GM12891 (cell line): ENCODE measurements around the gene HYAL3. TPM values are rescaled to one million over a fixed set of nuclear protein-coding genes. Genes with fewer than 3 reads are reported as not detected.

Source experiments
- DNase-seq: peaks from one replicate; pipeline ENCODE4 v3.0.0; 2011; ENCODE audit warnings: low spot score; ENCODE audit not compliant: insufficient read length
- FAIRE-seq: peaks from 2 replicates; lab custom pipeline; 2011; peaks lifted over from hg19 to GRCh38; lab: Jason Lieb, UNC
- PAX5 ChIP-seq: IDR thresholded peaks from 2 replicates; pipeline ENCODE4 v1.6.1; 2011; ENCODE audit warnings: low read length, moderate library complexity, mild to moderate bottlenecking; ENCODE audit not compliant: insufficient read depth, severe bottlenecking
- POLR2A ChIP-seq: IDR thresholded peaks from 2 replicates; pipeline ENCODE4 v1.6.1; 2011; ENCODE audit warnings: low read depth, low read length, control low read depth
- POLR2AphosphoS5 ChIP-seq: IDR thresholded peaks from 2 replicates; pipeline ENCODE4 v1.6.1; 2011; ENCODE audit warnings: low read depth, low read length, control low read depth
- POU2F2 ChIP-seq: IDR thresholded peaks from 2 replicates; pipeline ENCODE4 v1.6.1; 2011; ENCODE audit warnings: low read depth, mild to moderate bottlenecking, control low read depth, low read length, moderate library complexity
- SPI1 ChIP-seq: IDR thresholded peaks from 2 replicates; pipeline ENCODE4 v1.6.1; 2011; ENCODE audit warnings: low read depth, low read length, control low read depth
- TAF1 ChIP-seq: IDR thresholded peaks from 2 replicates; pipeline ENCODE4 v1.6.1; 2011; ENCODE audit warnings: low read depth, low read length, control low read depth
- polyA plus RNA-seq: library from polyadenylated mRNA; unstranded; fragments of >200 nt; gene quantifications from one replicate; pipeline ENCODE4 v1.2.1, GENCODE V29; 2012; ENCODE audit warnings: low read depth, missing spikeins, inconsistent platforms; ENCODE audit not compliant: missing spikeins

Gene HYAL3
- polyA plus RNA-seq = 2.3 TPM

DNA sequence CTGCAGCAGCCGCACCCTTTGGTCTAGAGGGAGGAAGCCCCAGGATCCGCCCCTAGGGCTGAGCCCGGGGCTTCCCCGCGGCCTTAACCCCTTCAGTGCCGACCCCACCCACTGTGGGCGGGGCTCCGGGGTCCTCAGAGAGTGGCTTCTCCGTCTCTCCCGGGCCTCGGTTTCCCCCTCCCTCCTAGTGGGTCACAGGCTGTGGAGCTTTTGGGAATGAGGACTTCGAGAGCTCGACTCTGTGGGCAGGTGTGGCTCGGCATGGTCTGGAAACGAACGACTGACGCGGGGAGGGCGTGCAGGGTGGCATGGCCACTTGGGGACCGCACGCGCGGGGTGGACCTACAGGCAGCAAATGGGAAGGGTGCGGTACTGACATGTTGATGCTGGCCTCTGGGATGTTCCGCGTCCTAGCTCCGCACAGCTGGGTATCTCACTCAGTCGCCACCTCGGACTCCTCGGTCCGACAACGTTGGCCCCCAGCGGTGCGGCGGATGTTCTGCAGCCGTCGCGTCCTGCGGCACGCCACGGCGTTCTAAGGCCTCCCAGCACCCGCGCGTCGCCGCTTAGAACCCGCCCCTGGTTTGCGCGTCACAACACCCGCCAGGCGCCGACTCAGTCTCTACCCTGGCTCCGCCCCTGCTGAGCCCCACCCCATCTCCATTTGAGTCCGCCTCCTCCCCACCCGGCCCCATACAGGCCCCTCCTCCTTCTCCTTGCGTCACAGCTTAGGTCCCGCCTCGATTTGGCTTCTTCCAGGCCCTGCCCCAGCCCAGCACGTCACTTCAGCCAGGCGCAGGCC lies at the start of gene HYAL3, which contains the start of gene NAA80:
Gene HYAL3 (minus strand): TSS at position 570 of the 802 bp plus-strand sequence. CDS start 3,803 bp downstream, outside the sequence.
Gene NAA80 (minus strand): TSS at position 570 of the 802 bp plus-strand sequence. CDS start 1,942 bp downstream, outside the sequence.
- TF ChIP-seq TAF1 (no peak), SPI1 (peak; percentile 38; the same call in 1 of the 2 replicates), POU2F2 (no peak), PAX5 (no peak), POLR2AphosphoS5 (peak; percentile 86), POLR2A (peak; percentile 88)
- DNase-seq (peak; percentile 95), FAIRE-seq (peak; percentile 99)

DNA sequence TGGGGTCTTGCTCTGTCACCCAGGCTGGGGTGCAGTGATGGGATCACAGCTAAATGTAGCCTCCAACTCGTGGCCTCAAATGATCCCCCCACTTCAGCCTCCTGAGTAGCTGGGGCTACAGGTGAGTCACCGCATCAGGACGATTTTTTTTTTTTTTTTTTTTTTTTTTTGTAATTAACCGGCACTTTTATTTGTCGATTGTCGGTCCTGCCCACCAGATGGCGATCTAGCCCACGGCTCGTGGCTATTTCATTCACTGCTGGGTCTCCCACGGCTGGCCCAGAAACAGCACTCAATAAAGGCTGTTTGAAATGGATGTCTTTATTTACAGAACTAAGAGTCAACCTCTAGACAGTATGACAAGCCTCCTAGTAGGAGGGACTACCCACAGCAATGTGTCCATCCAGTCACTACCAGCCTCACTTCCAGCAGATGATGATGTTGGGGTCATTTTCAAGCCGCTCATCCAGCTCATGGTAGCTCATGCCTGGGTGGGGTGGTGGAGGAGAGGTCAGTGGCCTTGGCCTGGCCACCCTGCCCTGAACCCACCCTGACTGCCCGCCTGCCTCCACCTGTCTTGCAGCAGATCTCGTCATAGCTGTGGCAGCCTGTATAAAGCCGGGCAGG lies 48.1 kb upstream of the HYAL3 start:
- FAIRE-seq (peak; percentile 74), DNase-seq (no peak)
- TF ChIP-seq POLR2A (no peak), POU2F2 (no peak), POLR2AphosphoS5 (no peak), TAF1 (no peak), SPI1 (no peak), PAX5 (no peak)

DNA sequence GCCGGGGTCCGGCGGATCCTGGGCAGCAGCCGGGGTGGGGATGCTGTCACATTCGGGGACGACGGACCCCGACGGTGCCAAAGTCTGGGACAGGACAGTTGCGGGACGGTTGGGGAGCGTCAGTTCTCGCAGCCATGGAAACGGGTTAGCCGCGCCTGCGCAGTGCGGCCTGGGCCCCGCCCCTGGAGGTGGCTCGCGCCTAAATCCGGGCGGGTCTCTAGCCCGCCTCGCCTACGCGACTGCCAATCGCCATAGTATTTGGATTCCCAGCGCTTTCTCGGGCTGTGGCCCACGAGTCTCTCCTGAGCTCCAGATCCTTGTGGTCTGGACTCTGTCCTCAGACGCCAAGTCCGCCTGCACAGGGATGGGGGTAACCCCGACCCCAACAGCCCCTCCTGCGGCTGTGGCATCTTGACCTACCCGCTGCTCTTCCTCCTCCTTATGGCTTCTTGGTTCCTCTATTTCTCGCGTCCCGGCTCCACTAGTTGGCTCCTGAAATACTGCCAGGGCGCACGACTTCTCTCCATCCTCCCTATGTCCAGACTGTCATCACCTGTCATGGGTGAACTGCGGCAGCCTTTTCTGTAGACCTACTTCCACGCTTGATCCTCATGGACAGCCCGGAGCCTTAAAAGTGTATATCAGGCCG lies 46.5 kb upstream of the HYAL3 start, which contains the start of gene ZMYND10:
Gene ZMYND10 (minus strand): TSS at position 147 of the 649 bp plus-strand sequence. CDS start 153 bp downstream, outside the sequence.
- TF ChIP-seq TAF1 (no peak), POU2F2 (no peak), POLR2A (no peak), POLR2AphosphoS5 (no peak), SPI1 (no peak), PAX5 (no peak)
- DNase-seq (peak; percentile 80), FAIRE-seq (peak; percentile 98)

- FAIRE-seq (peak; percentile 16), DNase-seq (no peak)
- TF ChIP-seq POU2F2 (no peak), SPI1 (no peak), PAX5 (no peak), TAF1 (no peak), POLR2AphosphoS5 (no peak), POLR2A (no peak)
Observed at GRCh38 chr3:50345008-50345407, 45.8 kb upstream of the HYAL3 start.

DNA sequence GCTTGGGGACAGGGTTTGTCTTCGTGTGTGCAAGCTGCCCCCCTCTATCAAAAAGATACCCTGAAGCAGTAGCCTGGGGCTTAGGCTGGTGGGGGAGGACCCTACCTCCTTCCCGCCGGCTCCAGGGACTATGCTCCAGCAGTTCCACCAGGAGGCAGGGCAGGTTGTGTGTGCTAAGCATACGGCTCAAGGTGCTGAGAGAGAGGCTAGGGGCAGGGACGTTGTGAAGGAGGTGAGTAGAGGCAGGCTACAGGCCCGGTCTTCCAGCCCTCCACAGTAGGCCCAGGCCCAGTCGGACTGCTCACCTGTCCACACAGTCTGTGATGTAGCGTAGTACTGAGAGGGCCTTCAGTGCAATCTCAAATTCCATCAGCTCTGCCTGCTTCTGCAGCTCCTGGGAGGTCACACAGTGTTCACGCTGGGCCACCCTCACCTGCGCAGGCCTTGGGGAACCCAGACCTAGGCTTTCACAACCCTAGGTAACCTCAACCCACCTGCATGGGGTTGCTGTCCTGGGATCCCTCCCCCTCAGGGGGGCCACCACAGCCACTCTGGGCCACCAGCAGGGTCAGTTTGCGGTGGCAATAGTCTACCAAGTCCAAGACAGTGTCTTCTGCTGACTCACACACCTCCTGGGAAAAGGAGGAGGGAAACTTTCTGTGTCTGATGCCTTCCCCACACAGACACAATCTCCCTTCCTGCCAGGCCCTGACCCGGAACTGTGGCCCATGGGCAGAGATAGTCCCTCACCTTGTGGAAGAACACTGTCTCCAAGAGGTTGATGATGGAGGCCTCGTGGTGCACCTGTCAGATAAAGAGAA lies 43.8 kb upstream of the HYAL3 start:
- TF ChIP-seq SPI1 (no peak), POLR2A (no peak)
- DNase-seq = no peak
- no peak for FAIRE-seq

DNA sequence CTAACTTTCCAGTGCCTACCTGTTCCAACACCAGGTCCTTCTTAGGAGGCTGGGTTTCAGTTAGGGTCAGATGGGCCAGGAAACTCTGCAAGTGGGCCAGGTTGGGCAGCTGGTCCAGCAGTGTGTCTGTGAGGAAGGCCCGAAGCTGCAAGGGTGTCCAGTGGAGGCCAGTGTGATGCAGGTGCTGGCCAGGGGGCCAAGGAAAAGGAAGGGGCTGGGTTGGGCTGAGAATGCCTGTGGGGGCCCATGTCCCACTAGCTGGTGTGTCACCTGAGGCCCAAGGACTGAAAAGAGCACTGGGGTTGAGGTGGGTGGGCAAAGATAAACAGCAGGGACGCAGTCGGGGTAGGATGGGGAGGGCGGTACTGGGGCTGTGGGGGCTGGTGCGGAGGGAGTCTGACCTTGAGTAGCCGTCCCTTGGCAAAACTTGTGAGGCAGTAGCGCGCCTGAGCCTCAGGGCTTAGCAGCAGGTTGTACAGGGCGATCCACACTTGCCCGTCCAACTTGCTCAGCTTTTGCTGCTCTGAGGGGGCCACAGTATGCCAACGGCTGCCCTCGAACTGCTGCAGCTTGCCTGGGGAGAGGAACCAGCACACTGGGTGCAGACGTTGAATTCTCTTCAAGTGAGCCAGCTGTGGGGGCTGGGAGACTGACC lies 42.9 kb upstream of the HYAL3 start:
- no peak for DNase-seq
- TF ChIP-seq PAX5 = no peak
- no peak for TF ChIP-seq SPI1
- TF ChIP-seq POU2F2 = no peak

GRCh38 chr3:50341537-50341936 lies 42.3 kb upstream of the HYAL3 start:
- DNase-seq (no peak), FAIRE-seq (peak; percentile 9)
- TF ChIP-seq TAF1 = no peak
- TF ChIP-seq POLR2AphosphoS5 = no peak
- TF ChIP-seq POU2F2 = no peak
- TF ChIP-seq PAX5 = no peak
- TF ChIP-seq SPI1 = no peak
- TF ChIP-seq POLR2A = no peak

More for the DNA sequence above, 42.9 kb upstream of the HYAL3 start:
- FAIRE-seq = no peak

GRCh38 chr3:50340448-50341329 lies 41.5 kb upstream of the HYAL3 start, which contains the start of gene RASSF1:
RASSF1 (minus strand) TSS chr3:50340836; CDS start chr3:50340805, 31 bp downstream.
- DNase-seq (peak; percentile 73), FAIRE-seq (peak; percentile 81)
- no peak for TF ChIP-seq POLR2AphosphoS5
- no peak for TF ChIP-seq POU2F2
- TF ChIP-seq SPI1 = no peak
- TF ChIP-seq PAX5 = no peak
- TF ChIP-seq TAF1 = no peak
- 0 out of 2 replicates have a peak, but pooled peaks have one; percentile 31 for TF ChIP-seq POLR2A
